ENCODE data around the gene JAKMIP2.
A peak's percentile ranks its signal among the peaks of the same experiment; 100 is the strongest.

Gene JAKMIP2

GRCh38 chr5:147786142-147786541 lies 3.6 kb upstream of the JAKMIP2 start:
- DNase-seq, result no peak

GRCh38 chr5:147784146-147784987 lies 1.8 kb upstream of the JAKMIP2 start:
- no peak for DNase-seq

GRCh38 chr5:147780924-147781573 lies 1.5 kb downstream of the JAKMIP2 start:
- DNase-seq, result no peak

- DNase-seq, result no peak
Observed at GRCh38 chr5:147779694-147780093, 2.8 kb downstream of the JAKMIP2 start.

- DNase-seq, result no peak
Observed at GRCh38 chr5:147776989-147777388, 5.5 kb downstream of the JAKMIP2 start.

GRCh38 chr5:147773587-147773986 lies 8.9 kb downstream of the JAKMIP2 start:
- DNase-seq, result no peak

- DNase-seq, result no peak
Observed at GRCh38 chr5:147773139-147773538, 9.4 kb downstream of the JAKMIP2 start.

GRCh38 chr5:147767048-147767447 lies 15.5 kb downstream of the JAKMIP2 start:
- DNase-seq, result no peak

- DNase-seq, result peak; percentile 77
Observed at GRCh38 chr5:147763791-147764525, 18.6 kb downstream of the JAKMIP2 start.

- no peak for DNase-seq
Observed at GRCh38 chr5:147760086-147760875, 22.2 kb downstream of the JAKMIP2 start.

- DNase-seq, result no peak
Observed at GRCh38 chr5:147759441-147759840, 23.1 kb downstream of the JAKMIP2 start.

- no peak for DNase-seq
Observed at GRCh38 chr5:147756566-147756965, 26.0 kb downstream of the JAKMIP2 start.

- no peak for DNase-seq
Observed at GRCh38 chr5:147754372-147755122, 28.0 kb downstream of the JAKMIP2 start.

- no peak for DNase-seq
Observed at GRCh38 chr5:147753765-147754164, 28.8 kb downstream of the JAKMIP2 start.

- no peak for DNase-seq
Observed at GRCh38 chr5:147752666-147753290, 29.8 kb downstream of the JAKMIP2 start.

GRCh38 chr5:147752033-147752432 lies 30.5 kb downstream of the JAKMIP2 start:
- peak; percentile 68 for DNase-seq

GRCh38 chr5:147751156-147751830 lies 31.2 kb downstream of the JAKMIP2 start:
- DNase-seq, result no peak

GRCh38 chr5:147750065-147750464 lies 32.5 kb downstream of the JAKMIP2 start:
- DNase-seq, result no peak

GRCh38 chr5:147748590-147748989 lies 33.9 kb downstream of the JAKMIP2 start:
- DNase-seq, result no peak

GRCh38 chr5:147746986-147747385 lies 35.5 kb downstream of the JAKMIP2 start:
- DNase-seq, result no peak
